ENCODE results near the gene ST6GALNAC4.

Gene ST6GALNAC4, protein sequence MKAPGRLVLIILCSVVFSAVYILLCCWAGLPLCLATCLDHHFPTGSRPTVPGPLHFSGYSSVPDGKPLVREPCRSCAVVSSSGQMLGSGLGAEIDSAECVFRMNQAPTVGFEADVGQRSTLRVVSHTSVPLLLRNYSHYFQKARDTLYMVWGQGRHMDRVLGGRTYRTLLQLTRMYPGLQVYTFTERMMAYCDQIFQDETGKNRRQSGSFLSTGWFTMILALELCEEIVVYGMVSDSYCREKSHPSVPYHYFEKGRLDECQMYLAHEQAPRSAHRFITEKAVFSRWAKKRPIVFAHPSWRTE

GRCh38 chr9:127916720-127917581 is at the start of gene ST6GALNAC4:
ST6GALNAC4 (minus strand) TSS chr9:127917041; CDS start chr9:127916419, 622 bp downstream.
- DNase-seq (ENCODE audit: low read depth in 3 of 3): peak; percentile 91 to 97 (median 93)

GRCh38 chr9:127965953-127966352 is 49.1 kb upstream of the ST6GALNAC4 start:
- DNase-seq (ENCODE audit: low read depth in 3 of 3): no peak

DNA sequence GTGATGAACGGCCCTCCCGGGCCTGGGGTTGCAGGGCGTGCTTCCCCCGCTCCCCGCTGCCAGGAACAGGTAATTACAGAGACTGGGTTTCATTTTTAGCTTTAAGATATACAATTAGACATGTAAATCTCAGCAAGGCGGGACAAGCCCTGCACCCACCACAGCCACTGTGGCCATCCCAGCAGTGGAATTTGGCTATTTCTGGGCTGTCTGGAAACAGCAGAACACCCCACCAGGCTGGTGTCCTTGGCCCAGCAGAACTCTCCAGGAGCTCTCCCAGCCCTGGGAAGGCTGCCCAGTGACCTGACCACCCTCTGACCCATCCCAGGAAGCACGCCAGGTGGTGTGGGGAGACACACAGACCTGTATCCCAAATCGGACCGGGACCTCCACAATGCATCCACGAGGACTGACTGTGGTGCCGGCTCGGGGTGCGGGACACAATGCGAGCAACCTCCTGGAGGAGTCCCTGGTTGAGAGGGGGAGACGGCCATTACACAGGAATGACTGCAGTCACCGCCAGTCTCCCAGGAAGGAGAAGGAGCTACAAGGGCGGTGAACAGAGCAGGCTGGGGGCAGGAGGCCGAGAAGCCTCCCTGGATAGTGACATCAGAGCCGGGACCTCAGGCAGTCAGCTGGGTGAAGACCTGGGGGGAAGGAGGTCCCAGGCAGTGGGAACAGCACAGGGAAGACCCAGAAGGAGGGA is 46.7 kb upstream of the ST6GALNAC4 start:
- no peak for DNase-seq (ENCODE audit: low read depth in 3 of 3)

- no peak for DNase-seq (ENCODE audit: low read depth in 3 of 3)
Observed at GRCh38 chr9:127963041-127963358, 46.2 kb upstream of the ST6GALNAC4 start.

DNA sequence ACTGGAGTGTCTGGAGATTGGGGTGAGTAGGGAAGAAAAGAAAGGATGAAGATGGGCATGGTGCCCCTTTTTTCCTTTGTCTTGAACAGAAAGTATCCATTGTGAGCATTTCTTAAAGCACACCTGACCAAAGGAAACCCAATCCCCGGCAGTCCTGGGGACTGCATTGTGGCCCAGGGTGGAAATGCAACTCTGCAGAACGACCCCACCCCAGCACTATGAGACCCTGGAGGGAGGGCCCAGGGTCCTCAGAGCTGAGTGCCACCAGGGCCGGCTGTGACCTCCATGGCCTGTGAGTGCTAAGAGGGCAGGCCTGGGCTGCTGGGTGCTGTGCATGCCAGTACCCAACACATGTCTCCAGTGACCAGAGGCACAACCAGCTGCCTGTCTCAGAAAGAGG is 45.4 kb upstream of the ST6GALNAC4 start:
- DNase-seq (ENCODE audit: low read depth in 3 of 3): no peak

GRCh38 chr9:127961613-127962155 is 44.8 kb upstream of the ST6GALNAC4 start:
- no peak for DNase-seq (ENCODE audit: low read depth in 3 of 3)

- no peak for DNase-seq (ENCODE audit: low read depth in 3 of 3)
Observed at GRCh38 chr9:127961155-127961490, 44.3 kb upstream of the ST6GALNAC4 start.

GRCh38 chr9:127960410-127961154 is 43.7 kb upstream of the ST6GALNAC4 start:
- no peak for DNase-seq (ENCODE audit: low read depth in 3 of 3)

GRCh38 chr9:127959841-127960409 is 43.1 kb upstream of the ST6GALNAC4 start:
- DNase-seq (ENCODE audit: low read depth in 3 of 3): no peak

- no peak for DNase-seq (ENCODE audit: low read depth in 3 of 3)
Observed at GRCh38 chr9:127959398-127959797, 42.6 kb upstream of the ST6GALNAC4 start.

DNA sequence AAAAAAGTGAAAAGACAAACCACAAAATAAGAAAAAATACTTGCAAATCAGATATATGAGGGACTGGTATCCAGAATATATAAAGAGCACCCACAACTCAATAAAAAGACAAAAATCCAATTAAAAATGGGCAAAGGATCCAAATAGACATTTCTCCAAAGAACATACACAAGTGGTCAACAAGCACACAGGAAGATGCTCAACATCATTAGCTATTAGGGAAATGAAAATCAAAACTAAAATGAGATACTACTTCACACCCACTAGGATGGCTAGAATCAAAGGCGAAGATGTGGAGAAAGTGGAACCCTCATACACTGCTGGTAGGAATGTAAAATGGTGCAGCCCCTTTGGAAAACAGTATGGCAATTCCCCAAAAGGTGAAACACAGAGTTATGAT is 41.9 kb upstream of the ST6GALNAC4 start:
- DNase-seq (ENCODE audit: low read depth in 3 of 3): no peak

- peak; percentile 57 to 83 (median 76) for DNase-seq (ENCODE audit: low read depth in 3 of 3)
Observed at GRCh38 chr9:127955294-127956015, 38.6 kb upstream of the ST6GALNAC4 start.

GRCh38 chr9:127954831-127955293 is 38.0 kb upstream of the ST6GALNAC4 start:
- DNase-seq (ENCODE audit: low read depth in 3 of 3): no peak

- DNase-seq (ENCODE audit: low read depth in 3 of 3): no peak
Observed at GRCh38 chr9:127953768-127954505, 37.1 kb upstream of the ST6GALNAC4 start.

DNA sequence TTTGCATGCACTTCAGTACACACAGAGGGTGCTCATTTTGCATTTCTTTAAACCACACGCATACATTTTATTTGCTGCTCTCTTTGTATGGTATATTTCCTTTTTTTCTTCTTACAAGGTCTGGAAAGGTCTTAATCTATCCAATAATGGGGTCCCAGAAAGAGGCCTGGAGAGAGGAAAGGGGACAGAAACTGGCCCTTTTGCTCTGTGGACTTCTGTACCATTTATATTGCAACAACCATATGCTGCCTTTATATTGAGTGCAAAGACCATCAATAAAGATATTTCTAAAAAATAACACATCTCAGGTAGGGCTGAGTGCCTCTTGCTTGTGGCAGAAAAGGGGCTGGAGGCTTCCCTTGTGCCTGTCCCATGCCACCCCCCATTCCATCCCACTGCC is 36.3 kb upstream of the ST6GALNAC4 start:
- no peak for DNase-seq (ENCODE audit: low read depth in 3 of 3)

- no peak for DNase-seq (ENCODE audit: low read depth in 3 of 3)
Observed at GRCh38 chr9:127950513-127951289, 33.9 kb upstream of the ST6GALNAC4 start.

- no peak for DNase-seq (ENCODE audit: low read depth in 3 of 3)
Observed at GRCh38 chr9:127949827-127950512, 33.1 kb upstream of the ST6GALNAC4 start.

Measured in stimulated activated CD4-positive, alpha-beta T cell treated with anti-CD3 and anti-CD28 coated beads, TNF-alpha, amount 100 ng/mL, for 4 hours (primary cell).